H54 (cell line): Measurements from ENCODE around the gene RHOB.

Experiments
- DNase-seq: peaks from one replicate; pipeline ENCODE4 v3.0.0; 2011; ENCODE audit warnings: low spot score, mixed read lengths; ENCODE audit not compliant: insufficient read length
- FAIRE-seq: peaks from 3 replicates; lab custom pipeline; 2011; peaks lifted over from hg19 to GRCh38; lab: Jason Lieb, UNC
- POLR2A ChIP-seq: IDR thresholded peaks from 2 replicates; pipeline ENCODE4 v1.6.1; 2011; ENCODE audit warnings: low read depth, mild to moderate bottlenecking, low read length

Gene RHOB

GRCh38 chr2:20474757-20475566, 28.1 kb downstream of the RHOB start:
- no peak for TF ChIP-seq POLR2A
- no peak for FAIRE-seq
- no peak for DNase-seq

GRCh38 chr2:20475567-20475952, 28.7 kb downstream of the RHOB start:
- FAIRE-seq (no peak), DNase-seq (no peak)
- TF ChIP-seq POLR2A: no peak

- DNase-seq (no peak), FAIRE-seq (no peak)
- no peak for TF ChIP-seq POLR2A
Observed at GRCh38 chr2:20476481-20476880, 29.6 kb downstream of the RHOB start.

- FAIRE-seq (no peak), DNase-seq (no peak)
- TF ChIP-seq POLR2A: no peak
Observed at GRCh38 chr2:20476950-20477349, 30.1 kb downstream of the RHOB start.

- DNase-seq (no peak), FAIRE-seq (no peak)
- no peak for TF ChIP-seq POLR2A
Observed at GRCh38 chr2:20478961-20479360, 32.1 kb downstream of the RHOB start.

- no peak for DNase-seq
- no peak for FAIRE-seq
- no peak for TF ChIP-seq POLR2A
Observed at GRCh38 chr2:20479835-20480234, 33.0 kb downstream of the RHOB start.

- no peak for TF ChIP-seq POLR2A
- DNase-seq (no peak), FAIRE-seq (no peak)
Observed at GRCh38 chr2:20480913-20481312, 34.0 kb downstream of the RHOB start.

- FAIRE-seq (no peak), DNase-seq (no peak)
- TF ChIP-seq POLR2A: no peak
Observed at GRCh38 chr2:20481798-20482405, 35.0 kb downstream of the RHOB start.

GRCh38 chr2:20482725-20483124, 35.9 kb downstream of the RHOB start:
- no peak for FAIRE-seq
- no peak for TF ChIP-seq POLR2A

GRCh38 chr2:20483194-20483895, 36.5 kb downstream of the RHOB start:
- no peak for TF ChIP-seq POLR2A
- no peak for FAIRE-seq
- DNase-seq: no peak

More at GRCh38 chr2:20482725-20483124, 35.9 kb downstream of the RHOB start:
- DNase-seq: no peak

GRCh38 chr2:20484034-20484617, 37.3 kb downstream of the RHOB start:
- TF ChIP-seq POLR2A: no peak
- FAIRE-seq: no peak
- no peak for DNase-seq

- TF ChIP-seq POLR2A: no peak
- FAIRE-seq: no peak
Observed at GRCh38 chr2:20484810-20485611, 38.1 kb downstream of the RHOB start.

More at GRCh38 chr2:20484810-20485611, 38.1 kb downstream of the RHOB start:
- no peak for DNase-seq
